Left ventricle myocardium superior (tissue), 1 donor: Measurements from ENCODE around the gene FAM240B. TPM values are rescaled to one million over a fixed set of nuclear protein-coding genes. Genes with fewer than 3 reads are reported as not detected.

Experiments used
- ATAC-seq: fragments of 200-7000 bp; cut with Tn5 transposase; one replicate; pipeline ENCODE4 v1.9.1; 2020; ENCODE audit warnings: mild to moderate bottlenecking, moderate library complexity
- DNase-seq: peaks from one replicate; pipeline ENCODE4 v3.0.0-alpha.2; 2020
- intact Hi-C: fragments of 100-400 bp; cut with micrococcal nuclease; formaldehyde crosslinking; loops from one replicate; pipeline ENCODE4 v1.11.0; 2022
- total RNA-seq: library from RNA; stranded (reverse); fragmentation: NEBNext Ultra II Directional; extraction: Animal tissue kit (Norgen Biotek cat#: 25700); gene quantifications from one replicate; pipeline ENCODE4 v1.2.1, GENCODE V29; 2021
- donor health status: DM: no; HTN: yes; CAD: no; lungs with severe emphysema.

The FAM240B gene
- total RNA-seq, 1 donor from 2014 or later = not detected

DNA sequence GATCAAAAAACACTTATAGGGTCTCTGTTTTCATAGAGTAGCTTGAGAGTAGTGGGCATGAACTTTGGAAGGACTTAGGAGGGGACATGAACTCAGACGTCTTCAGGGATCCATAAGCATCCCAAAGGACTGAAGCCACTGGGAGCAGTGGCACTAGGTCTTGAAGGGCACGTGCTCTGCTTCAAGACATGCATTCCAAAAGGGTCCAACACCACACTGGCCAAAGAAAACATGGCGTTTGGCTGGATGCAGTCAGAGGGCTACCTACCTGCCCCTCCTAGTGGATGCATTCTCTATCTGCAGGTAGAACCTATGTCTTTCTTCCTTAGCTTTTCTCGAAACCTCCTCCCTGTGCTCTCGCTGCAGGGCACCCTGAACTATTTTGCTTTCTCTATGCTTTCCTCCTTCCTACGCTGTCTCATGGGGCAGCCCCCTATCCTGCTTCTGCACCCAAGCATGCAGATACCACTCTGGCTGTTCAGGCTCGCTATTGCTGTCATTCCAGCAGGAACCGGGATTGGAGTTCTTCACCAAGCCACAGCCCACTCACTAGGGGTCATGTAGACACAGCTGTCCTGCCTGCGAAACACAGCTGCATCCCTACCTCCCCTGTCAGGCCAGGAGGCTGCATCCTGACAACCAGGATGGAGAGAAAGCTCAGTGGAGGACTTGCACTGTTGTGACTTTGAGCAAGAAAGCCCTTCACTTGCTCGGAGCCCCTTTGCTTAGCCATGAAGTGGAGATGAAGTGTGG, 11.9 kb downstream of the FAM240B start:
- intact Hi-C loops = loop anchor here (10.0 kb wide), 1 partner anchor 53 kb away; no protein-coding TSS in a partner anchor
- no peak for DNase-seq
- no peak for ATAC-seq

DNA sequence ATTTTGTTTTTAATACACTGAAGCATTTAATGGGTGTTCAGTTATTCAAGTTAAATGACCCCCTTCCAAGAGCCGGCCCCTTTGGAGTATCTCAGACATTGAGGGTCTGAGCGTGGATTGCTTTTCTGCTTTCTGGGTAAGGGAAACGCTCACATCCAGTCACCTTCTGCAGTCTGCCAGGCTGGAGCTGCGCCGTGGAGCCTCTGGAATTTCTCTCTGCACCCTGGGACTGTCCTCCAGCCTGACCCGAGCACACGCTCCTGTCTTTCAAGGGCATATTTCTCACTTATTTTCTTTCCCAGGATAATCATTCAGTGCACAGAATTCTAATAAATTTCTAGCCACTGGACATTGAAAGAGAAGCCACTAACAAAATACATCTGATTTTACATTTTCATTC, 13.4 kb downstream of the FAM240B start:
- intact Hi-C loops = loop anchor here (10.0 kb wide), 1 partner anchor 52 kb away; no protein-coding TSS in a partner anchor
- peak; percentile 88 for ATAC-seq
- peak; percentile 50 for DNase-seq

DNA sequence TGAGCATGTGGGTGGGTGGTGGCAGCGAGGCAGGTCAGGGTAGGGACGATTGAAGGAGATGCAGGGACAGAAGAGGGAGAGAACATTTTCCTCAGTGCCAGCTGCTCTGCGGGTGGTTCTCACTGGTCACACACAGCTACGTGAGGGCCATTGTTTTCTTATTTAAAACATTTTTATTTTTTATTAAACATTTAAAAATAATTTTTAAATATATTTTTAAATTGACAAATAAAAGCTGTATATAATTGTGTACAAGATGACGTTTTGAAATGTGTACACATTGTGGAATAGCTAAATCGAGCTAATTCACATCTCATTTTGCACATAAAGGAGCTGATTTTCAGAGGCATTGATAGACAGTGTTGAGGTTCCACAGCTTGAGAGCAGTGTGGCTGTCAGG, 14.0 kb downstream of the FAM240B start:
- ATAC-seq = no peak

DNA sequence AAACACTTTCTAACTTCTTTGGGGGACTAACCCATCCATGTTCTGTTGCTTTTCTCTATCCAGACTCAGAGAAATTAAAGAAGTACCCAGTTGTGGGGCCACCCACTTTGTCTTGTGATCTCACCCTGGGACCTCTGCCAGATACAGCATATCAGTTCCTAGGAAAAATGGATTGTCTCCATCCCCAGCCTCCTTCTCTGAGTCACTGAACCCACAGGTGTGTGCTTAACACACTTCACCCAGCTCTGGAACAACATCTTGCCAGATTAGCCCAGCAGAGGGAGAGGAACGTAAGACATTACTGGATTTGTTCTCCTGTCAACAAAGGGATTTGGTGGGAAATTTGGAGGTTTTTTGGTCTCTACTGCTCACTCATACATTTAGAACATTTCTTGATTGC, 19.2 kb downstream of the FAM240B start:
- no peak for DNase-seq
- ATAC-seq = no peak
- intact Hi-C loops = loop anchor here (10.0 kb wide), 1 partner anchor 46 kb away; no protein-coding TSS in a partner anchor

More for the DNA sequence above, 14.0 kb downstream of the FAM240B start:
- DNase-seq = no peak
- intact Hi-C loops = loop anchor here (10.0 kb wide), 1 partner anchor 51 kb away; no protein-coding TSS in a partner anchor

DNA sequence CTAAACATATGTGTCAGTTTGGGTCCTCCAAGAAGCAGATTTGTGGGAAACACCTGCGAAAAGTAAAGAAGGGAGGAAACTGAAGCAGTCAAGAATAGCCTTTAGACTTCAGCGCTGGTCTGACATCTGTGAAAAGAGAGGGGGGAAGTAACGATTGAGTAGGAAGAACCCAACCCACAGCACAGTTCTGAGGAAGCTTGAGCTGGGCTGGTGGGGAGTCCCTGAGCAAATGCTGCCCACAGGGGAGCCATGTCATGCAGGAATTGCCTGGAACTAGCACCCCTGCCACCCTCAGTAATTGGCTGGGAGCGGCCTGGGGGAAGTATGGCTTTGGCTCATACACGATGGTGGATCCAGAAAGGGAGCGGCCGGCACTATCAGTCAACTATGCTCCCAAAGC, 20.6 kb downstream of the FAM240B start:
- intact Hi-C loops = no loop called here
- no peak for ATAC-seq
- DNase-seq = no peak

DNA sequence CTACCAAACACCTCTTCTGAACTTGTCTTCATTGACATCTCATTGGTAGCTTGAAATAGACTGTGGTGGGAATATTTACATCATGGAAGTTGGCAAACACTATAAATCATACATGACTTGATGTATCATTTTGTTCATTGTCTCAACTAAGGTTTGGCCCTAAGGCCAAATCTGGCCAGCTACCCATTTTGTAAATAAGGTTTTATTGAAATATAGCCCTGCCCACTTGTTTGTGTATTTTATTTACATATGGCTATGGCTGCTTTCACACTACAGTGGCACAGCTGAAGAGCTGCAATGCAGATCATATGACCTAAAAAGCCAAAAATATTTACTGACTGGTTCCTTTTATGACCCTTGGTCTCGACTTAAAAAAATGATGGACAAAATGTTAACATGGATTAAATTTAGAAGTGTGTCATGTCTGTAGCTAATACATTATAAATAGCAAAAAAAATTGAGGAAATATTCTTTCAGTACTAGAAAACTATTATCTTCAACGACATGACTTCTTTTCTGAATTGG, 22.1 kb downstream of the FAM240B start:
- DNase-seq (no peak), ATAC-seq (no peak)
- intact Hi-C loops = no loop called here

DNA sequence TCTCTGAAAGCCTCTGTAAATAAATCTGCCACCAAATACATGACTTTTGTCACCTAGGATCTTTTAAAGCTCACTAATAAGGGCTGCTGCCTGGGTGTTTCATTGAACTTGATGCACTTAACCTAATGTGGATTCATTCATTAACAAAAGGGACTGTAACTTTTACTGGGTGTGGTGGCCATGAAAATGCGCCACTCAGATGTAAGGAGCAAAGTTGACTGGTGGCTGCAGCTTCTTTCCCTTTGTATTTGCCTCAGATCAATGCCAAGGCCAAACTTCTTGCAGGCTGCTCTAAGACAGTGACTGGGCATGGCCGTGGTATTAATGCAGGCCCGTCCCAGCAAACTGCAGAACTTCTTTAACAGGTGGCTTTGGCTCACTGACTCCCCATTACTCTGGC, 22.9 kb downstream of the FAM240B start:
- no peak for ATAC-seq
- no peak for DNase-seq
- intact Hi-C loops = no loop called here

DNA sequence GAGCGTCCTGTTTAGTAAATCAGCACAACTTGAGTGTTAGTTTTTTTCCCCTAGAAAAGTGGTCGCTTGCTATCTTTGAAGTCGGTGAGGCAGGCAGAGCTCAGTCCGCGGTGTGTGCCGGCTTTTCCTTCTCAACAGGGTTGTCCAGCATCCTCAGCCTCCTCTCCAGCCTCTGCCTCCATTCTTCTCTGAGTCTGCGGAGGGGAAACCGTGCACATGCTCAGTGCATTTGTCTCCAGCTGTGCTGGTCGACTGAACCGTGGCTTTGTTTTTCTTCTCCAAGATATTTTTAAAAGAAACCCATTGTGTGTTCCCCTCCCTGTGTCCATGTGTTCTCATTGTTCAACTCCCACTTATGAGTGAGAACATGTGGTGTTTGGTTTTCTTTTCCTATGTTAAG, 25.3 kb downstream of the FAM240B start:
- DNase-seq (no peak), ATAC-seq (no peak)
- intact Hi-C loops = no loop called here

DNA sequence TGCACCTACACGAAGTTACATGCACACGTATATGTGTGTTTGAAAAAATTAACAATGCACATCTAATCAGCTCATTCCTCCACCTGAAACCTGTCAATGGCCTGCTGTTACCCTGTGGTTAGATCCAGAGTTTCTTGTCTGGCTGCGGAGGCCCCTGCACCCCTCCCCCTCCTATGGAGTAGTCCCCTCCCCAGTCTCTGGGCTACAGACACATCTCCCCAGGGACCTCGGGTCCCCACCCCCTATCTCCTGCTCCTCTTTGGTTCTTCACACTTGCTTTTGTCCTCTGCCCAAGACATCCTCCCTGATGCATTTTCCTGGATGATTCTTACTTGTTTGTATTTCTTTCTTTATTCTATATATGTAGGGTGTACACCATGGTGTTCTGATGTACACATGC, 27.2 kb downstream of the FAM240B start:
- DNase-seq (no peak), ATAC-seq (no peak)
- intact Hi-C loops = no loop called here

DNA sequence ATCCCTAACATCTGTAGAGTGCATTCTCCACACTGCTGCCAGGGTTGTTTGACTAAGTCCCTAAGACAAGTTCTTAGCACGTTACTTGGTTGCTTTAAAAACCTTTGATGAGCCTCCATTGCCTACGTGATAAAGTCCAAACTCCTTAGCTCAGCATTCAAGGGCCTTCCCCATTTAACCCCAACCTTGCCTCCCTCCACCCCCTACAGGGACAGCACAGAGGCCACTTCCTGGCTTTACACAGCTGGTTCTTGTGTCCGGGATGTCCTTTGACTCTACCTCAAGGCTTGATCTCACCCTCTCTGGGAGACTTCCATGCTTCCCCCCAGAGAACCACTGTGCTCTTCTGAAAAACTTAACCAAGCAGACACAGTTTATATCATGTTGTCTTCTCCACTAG, 29.4 kb downstream of the FAM240B start:
- ATAC-seq = no peak
- DNase-seq = no peak
- intact Hi-C loops = no loop called here

DNA sequence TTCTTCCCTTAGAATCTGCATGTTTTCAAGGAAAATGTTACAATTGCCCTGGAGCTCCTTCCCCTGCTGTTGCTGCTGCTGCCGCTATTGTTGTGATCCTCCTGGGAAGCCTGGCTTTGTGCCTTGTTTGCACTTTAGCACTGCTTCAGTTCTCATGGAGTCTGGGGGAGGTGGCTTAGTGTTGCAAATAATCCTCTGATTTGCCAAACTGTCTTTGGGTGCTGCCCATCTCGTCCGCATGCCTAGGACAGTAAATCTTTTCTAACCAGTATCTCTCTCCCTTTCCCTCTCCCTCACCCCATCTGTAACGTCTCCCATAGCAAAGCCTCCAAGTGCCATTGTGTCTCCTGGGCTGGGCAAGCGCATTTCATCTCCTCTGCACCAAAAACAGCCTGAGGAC, 30.3 kb downstream of the FAM240B start:
- ATAC-seq (no peak), DNase-seq (no peak)
- intact Hi-C loops = no loop called here

DNA sequence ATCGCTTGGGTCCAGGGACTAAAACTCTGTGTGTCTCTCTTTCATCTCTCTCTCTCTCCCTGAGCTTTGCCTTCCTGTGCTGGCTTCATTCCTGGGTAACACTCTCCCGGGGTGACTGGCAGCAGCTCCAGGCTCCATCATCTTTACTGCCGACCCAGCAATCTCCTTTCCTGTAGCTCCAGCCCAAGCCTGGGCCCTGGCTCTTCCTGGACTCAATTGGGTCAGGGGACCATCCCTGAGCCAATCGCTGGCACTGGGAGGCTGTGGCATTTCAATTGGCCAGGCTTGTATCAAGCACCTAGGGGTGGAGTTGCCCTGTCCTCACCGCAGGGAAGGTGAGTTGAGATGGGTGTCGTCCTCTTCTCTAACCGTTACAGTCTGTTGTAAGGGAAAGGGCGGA, 31.9 kb downstream of the FAM240B start:
- intact Hi-C loops = no loop called here
- ATAC-seq = peak; percentile 9
- DNase-seq = no peak

DNA sequence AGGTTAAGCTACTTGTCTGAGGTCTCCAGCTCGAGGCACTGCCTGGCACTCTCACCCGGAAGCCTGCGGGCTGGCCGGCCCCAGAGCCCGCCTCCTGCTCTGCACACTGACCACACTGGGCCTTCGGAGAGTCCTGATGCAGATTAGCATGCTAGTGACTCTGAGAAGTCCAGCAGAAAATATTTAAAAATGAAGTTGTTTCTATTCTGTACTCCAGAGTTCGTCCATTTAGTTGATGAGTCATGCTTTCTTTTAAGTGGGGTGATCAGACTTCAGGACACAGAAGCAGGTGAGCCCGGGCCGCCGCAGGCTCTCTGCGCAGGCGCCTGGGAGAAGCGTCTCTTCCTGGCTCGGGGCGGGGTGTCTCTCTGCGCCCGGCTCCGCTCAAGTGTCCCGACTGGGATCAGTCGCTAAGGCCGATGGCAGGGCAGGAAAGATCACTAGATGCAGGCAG, 32.5 kb downstream of the FAM240B start:
- intact Hi-C loops = no loop called here
- DNase-seq (peak; percentile 67), ATAC-seq (peak; percentile 80)

DNA sequence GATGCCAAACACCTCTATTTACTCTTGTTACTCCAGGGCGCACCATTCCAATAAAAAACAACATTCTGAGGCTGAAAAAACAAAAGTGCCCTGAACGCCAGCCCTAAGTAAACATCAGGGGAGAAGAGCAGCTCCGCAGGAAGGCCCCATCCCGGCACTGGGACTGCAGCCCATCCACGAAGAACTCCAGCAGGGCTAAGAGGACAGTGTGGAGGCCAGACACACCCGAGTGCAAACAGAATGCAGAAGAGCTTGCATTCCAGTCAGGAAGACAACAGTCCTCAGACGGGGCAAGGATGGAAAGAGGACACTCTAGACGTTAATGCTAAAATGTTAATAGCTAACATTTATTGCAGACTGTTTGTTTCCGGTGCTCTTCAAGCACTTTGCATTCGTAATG, 33.0 kb downstream of the FAM240B start:
- intact Hi-C loops = no loop called here
- no peak for DNase-seq
- ATAC-seq = peak; percentile 32

DNA sequence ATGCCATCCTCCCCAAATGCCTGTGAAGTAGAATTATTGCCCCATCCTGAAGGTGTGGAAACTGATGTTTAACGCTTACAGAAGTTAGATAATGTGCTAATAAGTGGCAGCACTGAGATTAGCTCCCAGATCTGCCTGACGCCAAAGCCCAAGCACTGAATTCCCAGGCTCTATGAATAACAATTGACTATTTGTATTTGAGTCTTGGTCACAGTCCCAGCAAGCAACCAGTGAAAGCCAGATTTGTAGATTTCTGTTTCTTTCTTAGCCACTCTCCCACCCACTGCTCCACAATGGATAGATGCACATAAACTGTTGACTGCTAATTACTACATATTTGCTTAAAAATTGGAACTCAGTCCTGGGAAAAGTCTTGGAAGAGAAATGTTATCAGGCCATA, 34.4 kb downstream of the FAM240B start:
- DNase-seq (no peak), ATAC-seq (peak; percentile 37)
- intact Hi-C loops = no loop called here

DNA sequence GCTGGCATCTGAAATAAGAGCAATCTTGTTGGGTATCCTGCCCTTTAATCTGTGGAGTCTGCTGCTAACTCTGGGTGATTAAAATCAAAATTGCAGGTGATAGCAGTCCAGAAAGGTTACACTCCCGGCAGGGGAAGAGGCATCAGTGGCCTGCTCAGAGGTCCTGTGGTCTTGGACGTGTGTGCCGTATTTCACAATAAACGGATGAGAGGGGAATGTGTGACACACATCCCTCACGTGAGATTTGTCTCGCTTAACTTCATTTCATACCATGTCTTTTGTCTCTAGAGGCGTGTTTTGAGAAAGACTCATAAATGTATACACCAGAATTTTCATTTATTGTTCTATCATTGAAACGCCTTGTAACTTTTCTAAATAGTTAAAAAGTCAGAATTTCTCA, 36.6 kb downstream of the FAM240B start:
- DNase-seq = no peak
- intact Hi-C loops = no loop called here
- ATAC-seq = no peak

DNA sequence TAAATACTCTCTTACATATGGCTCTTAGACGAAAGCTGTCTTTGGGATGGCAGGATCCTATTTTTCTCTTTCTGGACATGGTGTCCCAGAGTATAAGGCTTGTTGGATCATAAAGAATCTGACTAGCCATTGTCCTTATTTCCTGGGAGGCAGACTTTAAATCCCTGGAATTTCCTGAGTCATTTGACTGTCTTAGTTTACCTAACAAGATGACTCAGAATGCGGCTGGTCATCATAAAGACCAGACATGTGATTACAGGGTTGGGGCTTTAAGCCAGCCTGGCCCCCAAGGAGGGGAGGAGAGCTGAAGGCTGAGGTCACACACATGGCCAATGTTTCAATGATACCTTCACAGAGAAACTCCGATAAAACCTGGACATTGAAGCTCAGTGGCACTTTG, 37.2 kb downstream of the FAM240B start:
- intact Hi-C loops = no loop called here
- ATAC-seq (no peak), DNase-seq (no peak)

DNA sequence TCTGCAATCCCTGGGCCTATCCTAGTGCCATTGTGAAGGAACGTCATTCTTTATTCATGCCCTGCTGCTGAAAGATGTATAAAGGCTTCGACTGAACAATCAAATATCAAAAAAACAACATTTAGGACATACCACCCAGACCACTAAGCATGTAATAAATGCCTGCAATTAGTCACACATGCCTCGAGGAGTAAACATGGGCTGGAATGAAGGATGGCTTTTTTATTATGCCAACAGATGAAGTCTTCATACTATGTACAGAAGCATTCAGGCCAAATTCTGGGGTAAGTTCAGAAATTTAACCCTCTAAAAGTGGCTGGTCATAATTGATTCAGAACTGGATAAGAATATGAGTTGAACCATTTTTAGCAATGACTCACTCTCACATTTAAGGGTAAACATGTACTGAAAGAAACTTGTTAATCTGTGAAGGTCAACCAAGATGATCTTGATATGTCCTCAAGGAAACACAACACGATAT, 38.1 kb downstream of the FAM240B start:
- intact Hi-C loops = no loop called here
- DNase-seq (no peak), ATAC-seq (no peak)

DNA sequence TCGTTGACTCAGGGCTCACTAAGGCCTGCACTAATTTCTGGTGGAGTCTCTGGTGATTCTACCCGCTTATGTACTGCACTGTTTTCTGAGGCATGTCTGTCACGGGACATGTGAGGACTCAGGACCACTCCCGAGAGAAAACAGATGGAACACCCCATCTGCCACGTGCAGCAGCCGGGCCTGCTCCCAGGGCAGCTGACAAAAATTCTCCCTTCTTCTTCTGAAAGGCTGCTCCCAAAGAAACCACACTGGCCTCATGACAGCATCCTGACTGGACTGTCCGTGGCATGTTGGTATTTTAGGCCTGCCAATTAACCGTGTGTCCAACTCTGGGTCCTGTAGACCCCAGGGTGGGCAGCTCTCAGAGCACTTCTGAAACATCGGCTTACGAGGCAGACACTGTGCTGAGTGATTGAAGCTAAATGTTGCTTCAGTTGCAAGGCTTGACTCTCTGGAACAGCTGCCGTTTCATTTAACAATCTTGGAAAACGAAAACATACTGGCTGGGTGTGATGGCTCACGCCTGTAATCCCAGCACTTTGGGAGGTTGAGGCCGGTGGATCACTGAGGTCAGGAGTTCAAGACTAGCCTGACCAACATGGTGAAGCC, 39.0 kb downstream of the FAM240B start:
- ATAC-seq (peak; percentile 3), DNase-seq (peak; percentile 49)
- intact Hi-C loops = no loop called here

DNA sequence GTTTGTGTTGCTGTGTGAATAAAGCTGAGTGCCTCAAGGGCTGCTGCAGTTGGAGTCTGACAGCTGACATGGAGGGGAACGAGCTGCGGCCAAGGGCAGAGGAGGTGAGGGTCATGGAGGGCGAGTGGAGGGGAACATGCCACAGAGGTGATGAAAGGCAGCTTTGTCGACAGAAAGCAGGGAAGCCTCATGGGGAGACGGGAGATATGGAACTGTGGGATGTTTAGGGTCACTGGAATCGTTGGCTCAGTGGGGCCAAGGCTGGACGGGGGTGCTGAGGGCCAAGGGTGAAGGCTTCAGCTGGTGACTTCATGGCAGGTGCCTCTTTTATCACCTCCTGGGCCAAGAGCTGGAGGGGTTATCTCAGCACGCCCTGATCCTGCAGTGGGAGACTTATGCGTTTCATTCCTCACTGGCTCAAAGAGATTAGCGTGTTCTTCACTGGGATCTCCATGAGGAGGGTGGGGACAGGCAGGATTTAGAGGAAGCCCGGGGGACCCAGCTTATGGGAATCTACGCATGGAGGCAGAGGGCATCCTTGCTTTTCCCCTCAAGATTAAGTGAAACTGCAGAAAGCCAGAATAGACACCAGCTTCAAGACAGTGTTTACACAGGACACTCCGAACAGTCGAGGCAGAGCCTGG, 42.2 kb downstream of the FAM240B start:
- peak; percentile 78 for DNase-seq
- peak; percentile 93 for ATAC-seq
- intact Hi-C loops = no loop called here
